Measurements from ENCODE around the gene RBFOX2.

RBFOX2 gene

GRCh38 chr22:35921044-35921443 is 107.6 kb downstream of the RBFOX2 start:
- no peak for DNase-seq

GRCh38 chr22:35919002-35919542 is 109.6 kb downstream of the RBFOX2 start:
- no peak for DNase-seq

GRCh38 chr22:35918456-35918855 is 110.2 kb downstream of the RBFOX2 start:
- DNase-seq, result no peak

- DNase-seq, result no peak
Measured at GRCh38 chr22:35917651-35918050, 111.0 kb downstream of the RBFOX2 start.

GRCh38 chr22:35915477-35916013 is 113.1 kb downstream of the RBFOX2 start:
- DNase-seq, result no peak

GRCh38 chr22:35914665-35915476 is 113.8 kb downstream of the RBFOX2 start:
- DNase-seq, result no peak

- DNase-seq, result no peak
Measured at GRCh38 chr22:35914357-35914664, 114.3 kb downstream of the RBFOX2 start.

GRCh38 chr22:35913925-35914324 is 114.7 kb downstream of the RBFOX2 start:
- DNase-seq, result no peak

- DNase-seq, result no peak
Measured at GRCh38 chr22:35912658-35913057, 116.0 kb downstream of the RBFOX2 start.

- DNase-seq, result no peak
Measured at GRCh38 chr22:35911877-35912276, 116.7 kb downstream of the RBFOX2 start.

GRCh38 chr22:35910926-35911325 is 117.7 kb downstream of the RBFOX2 start:
- DNase-seq, result no peak

- DNase-seq, result no peak
Measured at GRCh38 chr22:35910003-35910769, 118.4 kb downstream of the RBFOX2 start.

GRCh38 chr22:35905894-35906293 is 122.7 kb downstream of the RBFOX2 start:
- no peak for DNase-seq

- DNase-seq, result no peak
Measured at GRCh38 chr22:35904752-35905151, 123.9 kb downstream of the RBFOX2 start.

- DNase-seq, result no peak
Measured at GRCh38 chr22:35904336-35904692, 124.3 kb downstream of the RBFOX2 start.

GRCh38 chr22:35903571-35904335 is 124.9 kb downstream of the RBFOX2 start:
- DNase-seq, result no peak

GRCh38 chr22:35900483-35901168 is 128.0 kb downstream of the RBFOX2 start:
- DNase-seq, result no peak

- no peak for DNase-seq
Measured at GRCh38 chr22:35899736-35900135, 128.9 kb downstream of the RBFOX2 start.

- DNase-seq, result no peak
Measured at GRCh38 chr22:35896111-35896705, 132.4 kb downstream of the RBFOX2 start.

GRCh38 chr22:35894937-35895708 is 133.5 kb downstream of the RBFOX2 start:
- no peak for DNase-seq

- DNase-seq, result no peak
Measured at GRCh38 chr22:35894464-35894878, 134.2 kb downstream of the RBFOX2 start.

Measured in T-helper 1 cell (primary cell).